GM12878 (cell line): ENCODE results near the gene VTI1A.

Experiments used
- DPF2 ChIP-seq: fragments of 450-650 bp; IDR thresholded peaks from 2 replicates; pipeline ENCODE4 v1.6.1; 2017; ENCODE audit warnings: mild to moderate bottlenecking
- E2F8 ChIP-seq: fragments of 450-650 bp; IDR thresholded peaks from 2 replicates; pipeline ENCODE4 v1.6.1; 2018; ENCODE audit warnings: mild to moderate bottlenecking, low read depth, moderate library complexity; ENCODE audit not compliant: partially characterized antibody
- TF ChIP-seq, protein P1 (sequence below): IDR thresholded peaks from 2 replicates; pipeline ENCODE4 v1.6.1; 2012; ENCODE audit warnings: low read length, inconsistent platforms

GRCh38 chr10:112722758-112723157 is 275.7 kb downstream of the VTI1A start:
- TF ChIP-seq, protein P1, sequence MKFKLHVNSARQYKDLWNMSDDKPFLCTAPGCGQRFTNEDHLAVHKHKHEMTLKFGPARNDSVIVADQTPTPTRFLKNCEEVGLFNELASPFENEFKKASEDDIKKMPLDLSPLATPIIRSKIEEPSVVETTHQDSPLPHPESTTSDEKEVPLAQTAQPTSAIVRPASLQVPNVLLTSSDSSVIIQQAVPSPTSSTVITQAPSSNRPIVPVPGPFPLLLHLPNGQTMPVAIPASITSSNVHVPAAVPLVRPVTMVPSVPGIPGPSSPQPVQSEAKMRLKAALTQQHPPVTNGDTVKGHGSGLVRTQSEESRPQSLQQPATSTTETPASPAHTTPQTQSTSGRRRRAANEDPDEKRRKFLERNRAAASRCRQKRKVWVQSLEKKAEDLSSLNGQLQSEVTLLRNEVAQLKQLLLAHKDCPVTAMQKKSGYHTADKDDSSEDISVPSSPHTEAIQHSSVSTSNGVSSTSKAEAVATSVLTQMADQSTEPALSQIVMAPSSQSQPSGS: no peak
- TF ChIP-seq E2F8 (no peak), DPF2 (no peak)
